HG03108 (cell line): ENCODE measurements around the gene TYMP.

Experiments
- ATAC-seq: cut with Tn5 transposase; IDR thresholded peaks from one replicate; pipeline ENCODE4 v1.9.1; 2021; ENCODE audit warnings: moderate library complexity; ENCODE audit not compliant: unreplicated experiment

TYMP gene

GRCh38 chr22:50485221-50486131 is 44.3 kb downstream of the TYMP start:
- no peak for ATAC-seq

- no peak for ATAC-seq
Measured at GRCh38 chr22:50483977-50484853, 45.6 kb downstream of the TYMP start.

DNA sequence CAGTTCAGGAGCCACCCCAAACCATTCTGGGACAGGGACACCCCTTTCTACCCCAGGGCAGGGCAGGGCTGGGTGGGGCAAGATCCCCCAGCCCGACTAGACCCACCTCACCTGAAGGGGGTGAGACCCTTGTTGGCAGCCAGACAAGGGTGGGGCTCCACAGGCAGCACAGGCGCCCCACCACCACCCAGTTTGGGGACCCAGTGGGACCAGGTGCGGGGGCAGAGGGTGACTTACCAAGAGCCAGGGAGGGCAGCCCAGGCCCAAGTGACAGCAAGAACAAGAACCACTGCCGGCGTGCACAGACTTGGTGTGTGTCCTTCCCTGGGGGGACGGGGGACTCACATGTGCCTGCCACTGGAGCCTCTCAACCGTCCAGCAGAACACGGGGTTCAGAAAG is 46.3 kb downstream of the TYMP start:
- no peak for ATAC-seq

GRCh38 chr22:50483106-50483505 is 46.7 kb downstream of the TYMP start:
- no peak for ATAC-seq

GRCh38 chr22:50482107-50483074 is 47.4 kb downstream of the TYMP start:
- no peak for ATAC-seq

DNA sequence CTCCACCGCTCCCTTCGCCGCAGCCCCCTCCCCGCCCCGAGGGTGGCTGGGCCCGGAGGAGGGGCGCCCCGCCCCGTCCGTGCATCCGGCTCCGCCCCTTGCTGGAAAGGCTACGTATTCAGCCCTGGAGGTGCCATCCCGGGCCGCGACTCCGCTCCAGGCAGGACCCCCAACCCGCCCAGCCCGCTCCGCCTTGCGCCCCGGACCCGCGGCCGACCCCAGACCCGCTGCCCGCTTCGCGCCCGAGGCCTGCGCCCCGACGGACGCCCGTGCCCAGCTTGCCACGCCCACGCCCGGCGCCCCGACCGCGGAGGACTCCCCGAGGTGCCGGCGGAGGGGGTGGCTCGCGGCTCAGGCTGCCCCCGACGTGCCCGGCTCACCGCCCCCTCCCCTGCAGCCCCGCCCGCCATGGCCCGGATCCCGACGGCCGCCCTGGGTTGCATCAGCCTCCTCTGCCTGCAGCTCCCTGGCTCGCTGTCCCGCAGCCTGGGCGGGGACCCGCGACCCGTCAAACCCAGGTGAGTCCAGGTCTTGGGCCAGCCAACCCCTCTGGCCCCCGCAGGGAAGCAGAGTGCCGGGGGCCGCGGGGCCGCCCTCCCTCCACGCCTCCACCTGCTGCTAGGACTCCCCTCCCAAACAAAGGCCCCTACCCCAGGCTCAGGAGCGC is 48.2 kb downstream of the TYMP start, which contains the start of gene ADM2:
Gene ADM2 (plus strand): TSS at position 104 of the 667 bp plus-strand sequence. CDS start 305 bp downstream, at position 409.
- ATAC-seq: no peak

- no peak for ATAC-seq
Measured at GRCh38 chr22:50481045-50481439, 48.8 kb downstream of the TYMP start.

- no peak for ATAC-seq
Measured at GRCh38 chr22:50479721-50480120, 50.1 kb downstream of the TYMP start.

- ATAC-seq: no peak
Measured at GRCh38 chr22:50477923-50478322, 51.9 kb downstream of the TYMP start.

DNA sequence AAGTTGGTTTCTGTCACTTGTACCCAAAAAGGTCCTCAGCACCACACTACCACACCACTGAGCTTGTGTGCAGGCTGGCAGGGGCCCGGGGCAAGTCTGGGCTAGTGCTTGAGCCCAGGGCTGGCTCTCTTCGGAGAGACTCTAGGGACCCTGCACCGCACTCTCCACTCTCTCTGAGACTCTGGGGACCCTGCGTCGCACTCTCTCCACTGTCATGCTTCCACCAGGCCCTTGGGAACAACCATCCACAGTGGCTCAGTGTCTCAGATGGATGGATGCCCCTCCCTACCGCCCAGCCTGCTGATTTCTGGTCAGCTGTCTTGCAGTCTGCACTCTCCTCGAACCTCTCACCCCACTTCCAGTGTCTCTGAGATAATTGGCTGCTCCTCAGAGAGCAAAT is 52.9 kb downstream of the TYMP start:
- ATAC-seq: no peak
